Measurements from ENCODE around the gene MTRR.

Gene MTRR

GRCh38 chr5:7868773-7869473 is at the start of gene MTRR, which contains the start of gene FASTKD3:
TSS of gene MTRR (plus strand) at chr5:7869148. CDS start at chr5:7870795, 1,647 bp downstream.
TSS of gene FASTKD3 (minus strand) at chr5:7869031. CDS start at chr5:7868083, 948 bp downstream.
- peak; percentile 95 for DNase-seq (ENCODE audit: low spot score)

- DNase-seq (ENCODE audit: low spot score) = no peak
Measured at GRCh38 chr5:7822449-7822848, 46.5 kb upstream of the MTRR start.

DNA sequence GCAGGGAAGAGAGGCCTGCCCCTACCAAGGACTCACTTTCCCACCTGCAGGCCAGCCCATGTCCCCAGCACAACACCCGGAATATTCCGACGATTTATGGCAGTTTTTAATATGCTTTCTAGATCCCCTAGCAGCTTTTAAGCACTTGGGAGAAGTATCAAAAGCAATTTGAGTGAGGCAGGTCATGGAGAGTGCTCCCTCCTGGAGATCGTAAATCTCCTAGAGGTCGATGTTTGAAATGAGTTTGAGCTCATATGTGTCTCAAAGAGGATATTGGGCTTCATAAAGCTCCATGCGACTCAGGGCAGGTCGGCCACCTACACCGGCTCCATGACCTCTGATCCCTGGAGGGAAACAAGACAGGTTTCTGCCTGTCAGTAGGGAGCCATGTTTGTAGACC is 45.4 kb upstream of the MTRR start:
- no peak for DNase-seq (ENCODE audit: low spot score)

DNA sequence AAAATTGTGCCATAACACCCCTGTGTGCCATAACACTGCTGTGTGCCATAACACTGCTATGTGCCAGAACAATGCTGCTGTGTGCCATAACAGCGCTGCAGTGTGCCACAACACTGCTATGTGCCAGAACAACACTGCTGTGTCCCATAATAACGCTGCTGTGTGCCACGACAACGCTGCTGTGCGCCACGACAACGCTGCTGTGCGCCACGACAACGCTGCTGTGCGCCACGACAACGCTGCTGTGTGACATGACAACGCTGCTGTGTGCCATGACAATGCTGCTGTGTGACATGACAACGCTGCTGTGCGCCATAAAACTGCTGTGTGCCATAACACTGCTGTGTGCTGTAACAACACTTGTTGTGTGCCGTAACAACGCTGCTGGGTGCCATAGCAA is 44.0 kb upstream of the MTRR start:
- no peak for DNase-seq (ENCODE audit: low spot score)

- DNase-seq (ENCODE audit: low spot score) = no peak
Measured at GRCh38 chr5:7825630-7826029, 43.3 kb upstream of the MTRR start.

GRCh38 chr5:7827610-7828009 is 41.3 kb upstream of the MTRR start:
- no peak for DNase-seq (ENCODE audit: low spot score)

GRCh38 chr5:7828269-7828668 is 40.7 kb upstream of the MTRR start:
- no peak for DNase-seq (ENCODE audit: low spot score)

DNA sequence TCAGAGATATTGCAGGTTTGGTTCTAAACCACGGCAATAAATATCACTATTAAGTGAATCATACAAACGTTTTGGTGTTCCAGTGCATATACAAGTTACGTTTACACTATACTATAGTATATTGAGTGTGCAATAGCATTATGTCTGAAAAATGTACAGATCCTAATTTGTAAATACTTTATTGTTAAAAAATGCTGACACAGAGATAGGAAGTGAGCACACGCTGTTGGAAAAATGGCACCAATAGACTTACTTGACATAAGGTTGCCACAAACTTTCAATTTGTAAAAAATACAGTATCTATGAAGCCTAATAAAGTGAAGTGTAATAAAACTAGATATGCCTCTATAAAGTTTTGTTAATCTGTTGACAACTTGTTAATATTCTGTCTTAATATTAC is 34.0 kb upstream of the MTRR start:
- no peak for DNase-seq (ENCODE audit: low spot score)

DNA sequence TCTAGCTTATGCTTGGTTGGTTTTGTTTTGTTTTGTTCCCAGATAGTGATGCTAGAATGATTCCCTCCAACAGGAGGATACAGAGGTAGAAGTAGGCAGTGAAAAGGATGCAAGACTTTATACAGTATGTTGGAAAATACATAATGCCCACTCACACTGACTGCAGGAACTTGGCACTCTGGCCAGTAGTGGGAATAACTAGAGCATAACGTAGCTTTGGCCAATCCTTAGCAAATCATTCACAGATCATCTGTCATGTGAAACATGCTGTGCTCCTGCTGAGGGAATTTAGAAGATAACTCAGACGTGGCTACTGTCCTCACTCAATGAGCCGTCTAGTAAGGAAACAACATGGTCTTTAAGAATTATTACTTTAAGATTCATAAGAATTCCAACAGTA is 31.5 kb upstream of the MTRR start:
- DNase-seq (ENCODE audit: low spot score) = no peak

DNA sequence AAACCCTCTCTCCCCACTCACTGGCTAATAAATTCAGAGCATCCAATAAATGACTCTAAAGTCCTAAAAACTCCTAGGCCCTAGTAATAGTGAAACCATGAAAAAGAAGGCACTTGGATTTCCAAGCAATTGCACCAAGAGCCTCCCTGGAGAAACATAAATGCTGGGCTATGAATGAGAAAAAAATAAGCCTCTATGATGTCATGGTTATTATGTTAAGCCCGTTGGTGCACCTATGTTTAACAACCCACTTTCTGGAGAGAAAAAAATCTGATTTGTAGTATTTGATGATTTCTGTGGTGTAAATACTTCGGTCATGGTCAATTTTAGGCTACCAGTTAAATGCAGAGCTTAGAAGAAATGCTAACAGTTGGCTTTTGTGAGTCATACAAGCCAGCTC is 26.4 kb upstream of the MTRR start:
- DNase-seq (ENCODE audit: low spot score) = no peak

- DNase-seq (ENCODE audit: low spot score) = no peak
Measured at GRCh38 chr5:7844901-7845300, 24.0 kb upstream of the MTRR start.

DNA sequence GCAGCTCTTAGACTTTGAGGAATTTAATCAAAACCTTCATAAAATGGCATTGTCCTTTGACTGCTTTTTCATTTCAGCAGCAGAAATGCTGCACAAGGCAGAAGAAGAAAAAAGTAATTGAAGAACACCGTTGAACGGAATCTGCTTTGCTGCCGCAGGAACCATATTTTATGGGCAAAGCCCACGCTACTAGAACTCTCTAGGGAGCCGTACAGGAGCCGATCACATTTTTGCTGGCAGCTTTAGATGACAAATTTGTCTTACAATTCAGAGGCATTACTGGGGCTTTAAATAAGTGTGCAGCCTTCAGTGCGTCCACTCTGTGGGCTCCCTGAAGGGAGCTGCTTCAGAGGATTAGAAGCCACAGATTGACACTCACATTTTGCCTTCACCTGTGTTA is 23.4 kb upstream of the MTRR start:
- DNase-seq (ENCODE audit: low spot score) = no peak

GRCh38 chr5:7846327-7846726 is 22.6 kb upstream of the MTRR start:
- DNase-seq (ENCODE audit: low spot score) = no peak

DNA sequence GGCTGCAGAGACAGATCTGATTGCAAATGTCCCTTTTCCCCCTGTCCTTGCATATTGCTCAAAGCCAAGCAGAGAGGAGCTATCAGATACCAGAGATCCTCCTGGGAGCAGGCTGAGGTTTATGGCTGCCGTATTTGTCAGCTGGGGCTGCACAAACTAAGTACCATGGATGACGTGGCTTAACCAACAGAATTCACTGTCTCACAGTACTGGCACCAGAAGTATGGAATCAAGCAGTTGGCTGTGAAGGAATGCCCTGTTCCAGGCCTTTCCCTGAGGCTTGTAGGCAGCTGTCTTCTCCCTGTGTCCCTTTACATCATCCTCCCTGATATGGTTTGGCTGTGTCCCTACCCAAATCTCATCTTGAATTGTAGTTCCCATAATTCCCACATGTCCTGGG is 20.7 kb upstream of the MTRR start:
- no peak for DNase-seq (ENCODE audit: low spot score)

DNA sequence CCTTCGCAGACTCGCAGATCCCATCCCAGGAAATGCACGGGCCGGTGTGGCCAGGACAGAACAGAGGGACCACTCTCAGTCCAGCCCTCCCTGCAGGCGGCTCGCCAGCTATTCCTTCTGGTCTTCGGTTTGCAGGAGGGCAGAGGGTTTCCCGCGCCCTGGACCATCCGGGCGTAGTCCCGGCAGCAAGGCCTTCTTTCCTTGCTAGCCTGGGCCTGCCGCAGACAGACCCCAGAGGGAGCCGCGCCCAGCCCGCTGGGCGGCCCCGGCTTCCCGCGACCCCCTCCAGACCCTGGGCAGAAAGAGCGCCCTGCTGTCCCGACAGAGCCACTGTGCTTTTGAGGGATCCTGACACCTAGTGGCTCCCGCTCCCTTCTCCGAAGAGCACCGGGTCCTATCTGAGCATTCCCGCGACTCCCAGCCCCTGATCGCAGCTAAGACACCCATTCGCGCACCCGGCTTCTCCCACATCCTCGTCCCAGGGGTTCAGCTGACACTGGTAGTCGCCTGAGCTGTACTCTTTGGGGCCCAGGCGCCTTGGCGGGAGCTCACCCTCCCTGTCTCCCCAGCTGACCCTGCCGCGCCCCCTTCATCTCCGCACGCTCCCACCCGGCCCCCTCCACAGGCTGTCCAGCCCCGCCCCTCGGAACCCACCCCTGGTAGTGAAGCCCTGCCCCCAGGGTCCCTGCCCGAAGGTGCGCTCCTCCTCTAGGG is 19.1 kb upstream of the MTRR start:
- DNase-seq (ENCODE audit: low spot score) = no peak

- DNase-seq (ENCODE audit: low spot score) = no peak
Measured at GRCh38 chr5:7850395-7851239, 18.3 kb upstream of the MTRR start, which contains the start of gene CFAP90. TSS of gene CFAP90 (minus strand) at chr5:7851133. CDS start at chr5:7851021, 112 bp downstream.

- no peak for DNase-seq (ENCODE audit: low spot score)
Measured at GRCh38 chr5:7851240-7851592, 17.7 kb upstream of the MTRR start.

- no peak for DNase-seq (ENCODE audit: low spot score)
Measured at GRCh38 chr5:7851617-7852289, 17.2 kb upstream of the MTRR start.

DNA sequence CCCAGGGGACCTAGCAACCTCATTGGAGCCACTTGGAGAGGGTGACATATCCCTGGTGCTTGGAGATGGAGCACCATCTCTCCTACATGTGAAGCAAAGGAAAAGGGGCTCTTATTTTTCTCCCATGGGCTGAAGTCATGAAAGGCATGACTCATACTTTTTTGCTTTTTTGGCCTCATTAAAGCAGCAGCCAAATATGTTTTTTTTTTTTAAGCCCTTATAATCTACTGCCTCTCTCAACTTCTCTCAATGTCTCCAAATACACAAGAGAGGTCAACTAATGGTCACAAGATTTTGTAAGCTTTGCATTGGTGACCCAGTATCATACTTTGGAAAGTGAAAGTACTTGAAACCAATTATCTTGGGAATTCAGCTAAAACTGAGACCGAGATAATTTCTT is 16.4 kb upstream of the MTRR start:
- no peak for DNase-seq (ENCODE audit: low spot score)

DNA sequence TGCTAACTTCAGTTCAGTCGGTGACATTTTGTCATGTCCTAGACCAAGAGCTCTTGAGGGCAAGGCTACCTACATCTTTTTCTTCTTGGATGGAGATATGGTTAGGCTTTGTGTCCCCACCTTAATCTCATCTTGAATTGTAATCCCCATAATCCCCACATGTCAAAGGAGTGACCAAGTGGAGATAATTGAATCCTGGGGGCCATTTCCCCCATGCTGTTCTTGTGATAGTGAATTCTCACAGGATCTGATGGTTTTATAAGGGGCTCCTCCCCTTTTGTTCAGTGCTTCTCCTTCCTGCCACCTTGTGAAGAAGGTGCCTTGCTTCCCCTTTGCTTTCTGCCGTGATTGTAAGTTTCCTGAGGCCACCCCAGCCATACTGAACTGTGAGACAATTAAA is 16.0 kb upstream of the MTRR start:
- no peak for DNase-seq (ENCODE audit: low spot score)

DNA sequence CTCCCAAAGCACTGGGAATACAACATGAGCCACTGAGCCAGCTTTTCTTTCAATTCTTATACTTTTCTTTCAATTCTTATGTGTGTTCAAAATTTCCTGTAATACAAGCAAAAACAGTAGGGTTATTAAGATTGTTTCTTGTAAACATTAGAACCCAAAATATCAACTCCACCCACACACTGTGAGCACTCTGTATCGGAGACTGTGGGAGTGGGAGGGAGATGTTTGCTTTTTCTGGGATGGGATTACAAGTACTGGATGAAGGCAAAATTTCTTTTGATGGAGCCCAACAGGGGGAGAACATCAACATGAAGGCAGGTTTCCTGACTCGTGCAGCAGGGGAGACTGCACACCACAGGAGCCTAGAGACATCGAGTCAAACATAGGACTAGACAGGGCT is 13.3 kb upstream of the MTRR start:
- no peak for DNase-seq (ENCODE audit: low spot score)

- peak; percentile 49 for DNase-seq (ENCODE audit: low spot score)
Measured at GRCh38 chr5:7856855-7857254, 12.1 kb upstream of the MTRR start.

Data from NAMALWA (cell line).